ENCODE results near the gene FCHSD2.

DNA sequence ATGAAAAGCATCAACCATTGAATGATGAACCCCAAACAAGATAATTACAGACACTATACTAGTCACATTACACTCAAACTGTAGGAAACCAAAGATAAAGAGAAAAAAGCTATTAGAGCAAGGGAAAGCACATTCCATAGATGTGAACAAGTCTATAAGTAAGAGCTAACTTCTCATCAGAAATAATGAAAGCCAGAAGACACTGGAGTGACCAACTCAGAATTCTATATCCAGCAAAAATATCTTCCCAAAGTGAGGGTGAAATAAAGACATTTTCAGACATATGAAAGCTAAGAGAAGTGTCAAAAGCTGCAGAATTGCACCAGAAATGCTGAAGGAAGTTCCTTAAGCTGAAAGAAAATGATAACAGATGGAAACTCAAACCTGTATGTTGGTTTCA lies 17.3 kb downstream of the FCHSD2 start:
- TF ChIP-seq POLR2AphosphoS5 (IDR thresholded peaks at IDR 0.05; ENCODE audit: low read depth, low read length): no peak
- no peak for TF ChIP-seq TAF1 (IDR thresholded peaks at IDR 0.05; ENCODE audit: borderline replicate concordance, low read depth, low read length)

Measured in GM12892 (cell line).